Measurements from ENCODE around the gene PLCD3. TPM values are rescaled to one million over a fixed set of nuclear protein-coding genes. Genes with fewer than 3 reads are reported as not detected.

PLCD3 gene
- total and polyA plus RNA-seq, 9 of the 15 experiments (the other 6 are each of a cell fraction or from before 2014, with no cell fraction given): 0.20 to 22.6 (median 7.5) TPM

GRCh38 chr17:45060797-45061605, 71.3 kb downstream of the PLCD3 start, which contains the start of gene NMT1 (continued):
- TF ChIP-seq HMBOX1 (IDR thresholded peaks at IDR 0.05) (no peak), ZBTB1 (CRISPR knock-in tag; IDR thresholded peaks at IDR 0.05; ENCODE audit: borderline replicate concordance, low read depth) (no peak), HNRNPLL (IDR thresholded peaks at IDR 0.05; ENCODE audit: low read depth, low read length, poor library complexity, severe bottlenecking) (peak; percentile 57), ZNF263 (CRISPR knock-in tag; IDR thresholded peaks at IDR 0.05; ENCODE audit: borderline replicate concordance) (peak; percentile 73; the same call in 1 of the 2 replicates), MYC (IDR thresholded peaks at IDR 0.05; ENCODE audit: low read depth, low read length) (peak; percentile 94), MYC (CRISPR knock-in tag; IDR thresholded peaks at IDR 0.05; ENCODE audit: borderline replicate concordance, low read depth) (no peak; the same call in 1 of the 2 replicates), MAX (CRISPR knock-in tag; IDR thresholded peaks at IDR 0.05) (peak; percentile 71), MCM2 (IDR thresholded peaks at IDR 0.05; ENCODE audit: low read depth) (no peak), ZNF639 (CRISPR knock-in tag; conservative IDR thresholded peaks at IDR 0.05 in 1 of 2, IDR thresholded peaks at IDR 0.05 in 1 of 2) (peak in 1 of 2 experiments; percentile 81; a peak in 2 of 4 replicates), BHLHE40 (IDR thresholded peaks at IDR 0.05; ENCODE audit: low read length) (no peak), CHAMP1 (IDR thresholded peaks at IDR 0.05) (no peak), RBM25 (IDR thresholded peaks at IDR 0.05; ENCODE audit: low read depth, low read length, severe bottlenecking) (peak; percentile 96), MCM5 (IDR thresholded peaks at IDR 0.05; ENCODE audit: low read depth) (no peak), TSC22D4 (tag; IDR thresholded peaks at IDR 0.05) (no peak), FOXA1 (IDR thresholded peaks at IDR 0.05; ENCODE audit: borderline replicate concordance) (no peak), RERE (CRISPR knock-in tag; IDR thresholded peaks at IDR 0.05; ENCODE audit: borderline replicate concordance) (no peak)

Data from K562 (cell line).